A549 (cell line): ENCODE data around the gene DUS2. TPM values are rescaled to one million over a fixed set of nuclear protein-coding genes. Genes with fewer than 3 reads are reported as not detected.
A peak's percentile ranks its signal among the peaks of the same experiment; 100 is the strongest.
"Not testable (repeated sequence)": the region's sequence is repeated elsewhere in the genome, so short reads cannot be mapped to it uniquely, and the experiment has no call there.

Experiments used
- ATAC-seq, 2 experiments: fragments of 200-7000 bp in 1 of 2; fragments of >200 bp in 1 of 2; cut with Nextera tagmentation in 1 of 2; cut with Tn5 transposase in 1 of 2; 3 replicates each; pipeline versions ENCODE4 v1.8.0 to v1.9.1; 2018 to 2020; ENCODE audit warnings: mild to moderate bottlenecking in 1 of 2, moderate library complexity in 1 of 2
- CTCF ChIA-PET: fragments of 300-600 bp; sonication (Branson Sonifier 250); formaldehyde crosslinking; extraction: SDS; loops from one replicate; lab custom pipeline; 2021; ENCODE audit warnings: antibody characterized with exemption, inconsistent platforms; lab: Yijun Ruan, JAX
- POLR2A ChIA-PET: fragments of 350-600 bp; formaldehyde crosslinking; extraction: SDS; loops from one replicate; lab custom pipeline; 2021; ENCODE audit warnings: antibody characterized with exemption, inconsistent platforms; lab: Yijun Ruan, JAX
- DNase-seq, 2 experiments: peaks; one replicate each; pipeline versions ENCODE4 v3.0.0 to v3.0.0-alpha.2; 2011 to 2016; ENCODE audit warnings: low read depth in 1 of 2, low spot score in 1 of 2
- FAIRE-seq: peaks from 2 replicates; lab custom pipeline; 2011; peaks lifted over from hg19 to GRCh38; lab: Jason Lieb, UNC
- H3K27ac ChIP-seq, 2 experiments: fragments of >200 bp; sonication (Bioruptor Twin); formaldehyde crosslinking; 3 replicates each; pipeline ENCODE4 v1.5.1; 2016 to 2017
- H3K4me1 ChIP-seq: fragments of >200 bp; sonication (Bioruptor Twin); formaldehyde crosslinking; 3 replicates; pipeline ENCODE4 v1.6.1; 2016
- H3K4me2 ChIP-seq: fragments of >200 bp; sonication (Bioruptor Twin); formaldehyde crosslinking; 3 replicates; pipeline ENCODE4 v1.6.1; 2016
- H3K4me3 ChIP-seq: fragments of >200 bp; sonication (Bioruptor Twin); formaldehyde crosslinking; 3 replicates; pipeline ENCODE4 v1.5.1; 2016
- H3K9me3 ChIP-seq: fragments of >200 bp; sonication (Bioruptor Twin); formaldehyde crosslinking; 3 replicates; pipeline ENCODE4 v1.6.1; 2016
- CEBPB ChIP-seq, 2 experiments: fragments of >200 bp in 1 of 2; sonication (Bioruptor Twin) in 1 of 2; formaldehyde crosslinking in 1 of 2; IDR thresholded peaks; 2 replicates each; pipeline ENCODE4 v1.6.1; 2012 to 2016
- EHF ChIP-seq: fragments of 250-450 bp; sonication (Bioruptor Pico); IDR thresholded peaks from 2 replicates; pipeline ENCODE4 v1.5.0; 2020; ENCODE audit warnings: mild to moderate bottlenecking
- ELK1 ChIP-seq: fragments of 150-350 bp; IDR thresholded peaks from 2 replicates; pipeline ENCODE4 v1.6.1; 2014; ENCODE audit warnings: low read depth, mild to moderate bottlenecking, low read length
- EP300 ChIP-seq, 2 experiments: fragments of >200 bp; sonication (Bioruptor Twin); formaldehyde crosslinking; IDR thresholded peaks; 2 replicates in 1 of 2; 3 replicates in 1 of 2; pipeline ENCODE4 v1.6.1; 2016 to 2017
- ESRRA ChIP-seq: fragments of 150-350 bp; IDR thresholded peaks from 2 replicates; pipeline ENCODE4 v1.6.1; 2014; ENCODE audit warnings: mild to moderate bottlenecking, low read length, borderline replicate concordance
- FOSB ChIP-seq: fragments of 250-450 bp; sonication (Bioruptor Pico); IDR thresholded peaks from 2 replicates; pipeline ENCODE4 v1.5.0; 2020; ENCODE audit warnings: mild to moderate bottlenecking, moderate library complexity
- FOXS1 ChIP-seq: fragments of 250-450 bp; sonication (Bioruptor Pico); IDR thresholded peaks from 2 replicates; pipeline ENCODE4 v1.5.0; 2020; ENCODE audit warnings: mild to moderate bottlenecking, moderate library complexity
- HDAC2 ChIP-seq: fragments of 200-600 bp; sonication (generic); IDR thresholded peaks from 2 replicates; pipeline ENCODE4 v1.6.1; 2016
- HEYL ChIP-seq: fragments of 250-450 bp; sonication (Bioruptor Pico); IDR thresholded peaks from 2 replicates; pipeline ENCODE4 v1.8.0; 2021; ENCODE audit warnings: mild to moderate bottlenecking, moderate library complexity
- HOXA7 ChIP-seq: fragments of 250-450 bp; sonication (Bioruptor Pico); IDR thresholded peaks from 2 replicates; pipeline ENCODE4 v1.5.0; 2020; ENCODE audit warnings: mild to moderate bottlenecking, moderate library complexity
- HOXB13 ChIP-seq: fragments of 250-450 bp; sonication (Bioruptor Pico); IDR thresholded peaks from 2 replicates; pipeline ENCODE4 v1.5.0; 2020; ENCODE audit warnings: low read depth, mild to moderate bottlenecking, moderate library complexity
- JUN ChIP-seq, 2 experiments: fragments of >200 bp; sonication (Bioruptor Twin); formaldehyde crosslinking; IDR thresholded peaks; 2 replicates in 1 of 2; 3 replicates in 1 of 2; pipeline ENCODE4 v1.6.1; 2016 to 2017
- KDM5A ChIP-seq: fragments of 200-600 bp; sonication (generic); IDR thresholded peaks from 2 replicates; pipeline ENCODE4 v1.6.1; 2016; ENCODE audit warnings: antibody characterized with exemption, mild to moderate bottlenecking
- MAZ ChIP-seq: fragments of 150-350 bp; IDR thresholded peaks from 2 replicates; pipeline ENCODE4 v1.6.1; 2014; ENCODE audit warnings: antibody characterized with exemption, low read depth, low read length, borderline replicate concordance
- MYC ChIP-seq: IDR thresholded peaks from 2 replicates; pipeline ENCODE4 v1.6.1; 2012; ENCODE audit warnings: mild to moderate bottlenecking, inconsistent platforms, low read length, improper control_type of control experiment, borderline replicate concordance
- POLR2AphosphoS2 ChIP-seq: conservative IDR thresholded peaks from 2 replicates; pipeline ENCODE4 v1.6.1; 2012; ENCODE audit warnings: low read length, improper control_type of control experiment, inconsistent platforms
- RAD21 ChIP-seq, 2 experiments: fragments of >200 bp in 1 of 2; sonication (Bioruptor Twin) in 1 of 2; formaldehyde crosslinking in 1 of 2; IDR thresholded peaks in 1 of 2; conservative IDR thresholded peaks in 1 of 2; 2 replicates in 1 of 2; 3 replicates in 1 of 2; pipeline ENCODE4 v1.6.1; 2012 to 2018; ENCODE audit warnings: inconsistent platforms in 1 of 2
- REST ChIP-seq: fragments of 200-600 bp; sonication (generic); IDR thresholded peaks from 2 replicates; pipeline ENCODE4 v1.6.1; 2016; ENCODE audit warnings: antibody characterized with exemption, mild to moderate bottlenecking, moderate library complexity
- TFCP2L1 ChIP-seq: fragments of 250-450 bp; sonication (Bioruptor Pico); IDR thresholded peaks from 2 replicates; pipeline ENCODE4 v1.5.0; 2021; ENCODE audit warnings: mild to moderate bottlenecking
- TP53 ChIP-seq: fragments of 250-450 bp; sonication (Bioruptor Pico); IDR thresholded peaks from 2 replicates; pipeline ENCODE4 v1.5.0; 2021; ENCODE audit warnings: mild to moderate bottlenecking, moderate library complexity
- USF2 ChIP-seq: fragments of 450-650 bp; IDR thresholded peaks from 2 replicates; pipeline ENCODE4 v1.6.1; 2014; ENCODE audit warnings: antibody characterized with exemption
- ZFP36 ChIP-seq: fragments of 450-650 bp; IDR thresholded peaks from 2 replicates; pipeline ENCODE4 v1.6.1; 2014; ENCODE audit warnings: borderline replicate concordance; ENCODE audit not compliant: partially characterized antibody
- ZSCAN20 ChIP-seq: fragments of 250-450 bp; sonication (Bioruptor Pico); IDR thresholded peaks from 2 replicates; pipeline ENCODE4 v1.8.0; 2022; ENCODE audit warnings: mild to moderate bottlenecking, moderate library complexity
- WGBS: methylation state at CpG from one replicate; pipeline ENCODE4 v1.1.6; 2017; ENCODE audit errors: missing lambda C conversion rate; 5-methylcytosine and 5-hydroxymethylcytosine counted together
- polyA plus RNA-seq, 4 experiments: library from polyadenylated mRNA; depleted of rRNA in 3 of 4; stranded (reverse); fragments of >200 nt; fragmentation: RNase III in 1 of 4; extraction: RNeasy Plus Mini Kit Qiagen cat#74134 plus additional on column Dnase treatment in 1 of 4; gene quantifications; 2 replicates in 3 of 4; 3 replicates in 1 of 4; pipeline ENCODE4 v1.2.3, GENCODE V29; 2011 to 2017
- TF ChIP-seq, protein P1 (sequence below): fragments of >200 bp; sonication (Bioruptor Twin); formaldehyde crosslinking; IDR thresholded peaks from 2 replicates; pipeline ENCODE4 v1.6.1; 2016
- TF ChIP-seq, protein P2 (sequence below): IDR thresholded peaks from 2 replicates; pipeline ENCODE4 v1.6.1; 2012

DUS2 gene
- polyA plus RNA-seq, 2 of the 4 experiments (the other 2 are of a cell fraction), result 20.8 to 21.5 TPM

DNA sequence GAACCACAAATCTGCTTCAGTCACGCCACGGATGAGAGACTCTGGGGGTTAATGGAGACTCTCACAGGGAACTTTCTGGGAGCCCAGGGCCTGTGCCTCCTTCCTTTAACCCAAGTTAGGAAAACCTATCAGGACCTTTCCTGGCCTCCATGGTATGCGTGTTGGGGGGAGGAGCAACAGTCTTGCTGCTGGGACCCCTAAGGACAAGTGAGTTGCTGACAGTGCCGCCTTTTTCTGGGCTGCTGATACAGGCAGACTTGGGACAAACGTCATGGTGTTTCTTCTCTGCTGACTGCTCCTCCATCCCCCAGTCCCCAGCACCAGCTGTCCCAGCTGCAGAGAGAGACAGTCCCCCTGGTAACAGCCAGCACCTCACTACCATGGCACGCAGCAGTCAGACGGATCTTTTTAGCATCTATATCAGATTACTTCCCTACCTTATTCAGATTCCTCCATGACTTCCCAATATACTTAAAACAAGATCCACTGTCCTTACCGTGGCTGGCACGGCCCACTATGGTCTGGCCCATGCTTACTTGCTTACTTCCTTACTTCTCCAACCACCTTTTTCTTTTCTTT is 13.8 kb upstream of the DUS2 start:
- no peak for FAIRE-seq
- no peak for DNase-seq
- ATAC-seq, result no peak
- H3K4me3 ChIP-seq, result no peak overlapping the region
- POLR2A ChIA-PET, result no interaction called here
- no peaks in the 10 kb centered on the region for H3K4me1 ChIP-seq
- 71% methylated on average over 9 of the region's 9 CpGs for WGBS
- H3K9me3 ChIP-seq, result no peaks in the 10 kb centered on the region
- no peak overlapping the region for H3K27ac ChIP-seq
- H3K4me2 ChIP-seq, result no peak overlapping the region
- CTCF ChIA-PET, result interaction anchor here (0.6 to 1.4 kb wide), 6 partner anchors 32 to 308 kb away, joined by 3 to 5 read pairs (median 4); partner anchors contain the start of gene NRN1L
- TF ChIP-seq MAZ (no peak), TP53 (CRISPR knock-in tag) (no peak)

DNA sequence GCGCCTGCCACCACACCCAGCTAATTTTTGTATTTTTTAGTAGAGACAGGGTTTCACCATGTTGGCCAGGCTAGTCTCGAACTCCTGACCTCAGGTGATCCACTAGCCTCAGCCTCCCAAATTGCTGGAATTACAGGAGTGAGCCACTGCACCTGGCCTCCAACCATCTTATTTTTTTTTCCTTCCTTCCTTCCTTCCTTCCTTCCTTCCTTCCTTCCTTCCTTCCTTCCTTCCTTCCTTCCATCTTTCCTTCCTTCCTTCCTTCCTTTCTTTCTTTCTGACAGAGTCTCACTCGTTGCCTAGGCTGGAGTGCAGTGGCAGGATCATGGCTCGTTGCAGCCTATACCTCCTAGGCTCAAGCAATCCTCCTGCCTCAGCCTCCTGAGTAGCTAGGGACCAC is 13.2 kb upstream of the DUS2 start:
- H3K9me3 ChIP-seq, H3K4me1 ChIP-seq, ATAC-seq, H3K4me3 ChIP-seq, H3K27ac ChIP-seq, DNase-seq, POLR2A ChIA-PET, H3K4me2 ChIP-seq, FAIRE-seq: not testable (repeated sequence)
- CTCF ChIA-PET, result interaction anchor here (0.6 to 1.4 kb wide), 2 partner anchors 31 to 187 kb away, joined by 3 to 5 read pairs; no protein-coding TSS in a partner anchor
- 43% methylated on average over 4 of the region's 4 CpGs for WGBS

DNA sequence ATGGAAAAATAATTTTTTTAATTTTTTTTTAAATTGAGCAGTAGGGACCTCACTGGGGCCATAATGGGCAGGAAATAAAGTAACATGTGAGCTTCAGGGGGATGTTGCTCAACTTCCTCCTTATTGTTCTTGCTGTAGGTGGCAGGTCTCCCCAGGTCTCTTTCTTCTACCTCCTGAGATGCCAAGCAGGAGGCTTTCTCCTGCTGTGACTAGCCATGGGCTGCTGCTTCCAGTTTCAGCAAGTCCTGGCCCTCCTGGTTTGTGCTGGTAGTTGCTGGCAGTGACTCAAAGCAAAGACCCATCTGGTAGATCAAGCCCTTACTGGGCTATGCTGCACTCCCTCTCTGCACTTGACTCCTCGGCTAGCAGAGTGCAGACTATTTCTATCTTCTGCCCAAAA is 9.6 kb upstream of the DUS2 start:
- POLR2A ChIA-PET, result no interaction called here
- WGBS, result 8% methylated on average over 1 of the region's 1 CpG

DNA sequence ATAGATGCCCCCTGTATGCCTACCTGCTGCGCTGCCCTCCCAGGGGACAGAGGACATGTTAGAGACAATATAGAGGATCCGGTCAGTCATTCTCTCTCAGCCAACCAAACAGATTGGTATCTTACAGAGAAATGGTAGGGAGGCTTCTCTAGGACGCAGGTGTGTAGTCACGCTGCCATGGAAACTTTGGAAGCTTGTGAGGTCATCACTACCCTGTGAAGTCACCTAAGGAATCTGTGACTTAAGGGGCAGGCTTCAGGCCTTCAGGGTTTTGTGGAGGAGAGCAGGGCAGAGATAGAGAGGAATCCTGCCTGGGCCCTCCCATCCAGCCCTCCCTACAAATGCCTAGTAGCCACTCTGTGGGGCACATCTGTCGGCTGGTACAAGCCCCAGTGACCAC is 7.4 kb upstream of the DUS2 start, which contains the start of gene DPEP2NB:
DPEP2NB (minus strand) TSS at position 231 of the 400 bp plus-strand sequence; CDS start at position 90, 141 bp downstream.
- DNase-seq, result no peak
- peak; percentile 37 to 42; a peak in 4 of 6 replicates for ATAC-seq
- Histone ChIP-seq H3K4me2 (no peak within 1 kb of the TSS), H3K9me3 (no peaks in the 10 kb centered on the region), H3K4me3 (no peak within 1 kb of the TSS), H3K4me1 (no peaks in the 10 kb centered on the region), H3K27ac (no peak within 1 kb of the TSS)
- no peak for TF ChIP-seq POLR2AphosphoS2
- no peak for TF ChIP-seq RAD21 (conservative IDR thresholded peaks at IDR 0.05 in 1 of 2, IDR thresholded peaks at IDR 0.05 in 1 of 2)
- TF ChIP-seq, protein P1, sequence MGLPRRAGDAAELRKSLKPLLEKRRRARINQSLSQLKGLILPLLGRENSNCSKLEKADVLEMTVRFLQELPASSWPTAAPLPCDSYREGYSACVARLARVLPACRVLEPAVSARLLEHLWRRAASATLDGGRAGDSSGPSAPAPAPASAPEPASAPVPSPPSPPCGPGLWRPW, result no peak
- TF ChIP-seq EHF, result no peak
- no peak for TF ChIP-seq FOXS1
- TF ChIP-seq HEYL (CRISPR knock-in tag), result no peak
- TF ChIP-seq ZSCAN20 (CRISPR knock-in tag), result no peak
- no peak for TF ChIP-seq USF2
- no peak for TF ChIP-seq HOXB13 (CRISPR knock-in tag)
- TF ChIP-seq REST, result no peak
- TF ChIP-seq FOSB (CRISPR knock-in tag), result no peak
- TF ChIP-seq MYC, result no peak
- no peak for TF ChIP-seq EP300 (IDR thresholded peaks at IDR 0.05)
- TF ChIP-seq HOXA7, result no peak
- TF ChIP-seq JUN (IDR thresholded peaks at IDR 0.05), result no peak
- TF ChIP-seq ZFP36, result no peak
- no peak for TF ChIP-seq ELK1
- no peak for TF ChIP-seq HDAC2
- no peak for TF ChIP-seq CEBPB (IDR thresholded peaks at IDR 0.05)
- TF ChIP-seq KDM5A, result no peak
- FAIRE-seq, result no peak
- ChIA-PET POLR2A (no interaction called here), CTCF (interaction anchor here (1.7 to 2.0 kb wide), 2 partner anchors 25 kb away, joined by 4 to 6 read pairs; no protein-coding TSS in a partner anchor)
- 69% methylated on average over 5 of the region's 5 CpGs for WGBS

More for the DNA sequence above, 9.6 kb upstream of the DUS2 start:
- 0 out of 6 replicates have a peak, but pooled peaks of 1 of the 2 experiments have one; percentile 23 for ATAC-seq
- H3K4me1 ChIP-seq, result no peaks in the 10 kb centered on the region
- FAIRE-seq, result no peak
- H3K4me3 ChIP-seq, result no peak overlapping the region
- no peaks in the 10 kb centered on the region for H3K9me3 ChIP-seq
- no peak for DNase-seq
- no peak for TF ChIP-seq TFCP2L1 (CRISPR knock-in tag)
- TF ChIP-seq, protein P2, sequence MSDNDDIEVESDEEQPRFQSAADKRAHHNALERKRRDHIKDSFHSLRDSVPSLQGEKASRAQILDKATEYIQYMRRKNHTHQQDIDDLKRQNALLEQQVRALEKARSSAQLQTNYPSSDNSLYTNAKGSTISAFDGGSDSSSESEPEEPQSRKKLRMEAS, result no peak
- no peak for TF ChIP-seq ESRRA
- TF ChIP-seq, all 56 proteins: peak for 0
- CTCF ChIA-PET, result interaction anchor here (0.6 to 2.0 kb wide), 2 partner anchors 28 to 61 kb away, joined by 3 to 6 read pairs; no protein-coding TSS in a partner anchor
- Histone ChIP-seq H3K27ac (no peak overlapping the region), H3K4me2 (no peak overlapping the region)
